HL-60 (cell line): ENCODE data around the gene ECI2.
A peak's percentile ranks its signal among the peaks of the same experiment; 100 is the strongest.

Experiments used
- DNase-seq, 2 experiments: peaks; one replicate each; pipeline ENCODE4 v3.0.0-alpha.2; 2010 to 2020; ENCODE audit warnings: low read depth in 1 of 2, low spot score in 1 of 2
- H3K27ac ChIP-seq: fragments of 250-450 bp; sonication (Bioruptor Pico); replicated peaks from 2 replicates; pipeline ENCODE4 v1.5.1; 2020; ENCODE audit warnings: mild to moderate bottlenecking, moderate library complexity
- H3K27me3 ChIP-seq: fragments of 250-450 bp; sonication (Bioruptor Pico); 2 replicates; pipeline ENCODE4 v1.5.1; 2021; ENCODE audit warnings: mild to moderate bottlenecking, moderate library complexity; ENCODE audit not compliant: insufficient read depth, poor library complexity, severe bottlenecking
- H3K4me3 ChIP-seq: replicated peaks from 2 replicates; pipeline ENCODE4 v1.5.1; 2011; ENCODE audit warnings: mild to moderate bottlenecking, control low read depth, low read length; ENCODE audit not compliant: insufficient read depth
- CTCF ChIP-seq: IDR thresholded peaks from one replicate; pipeline ENCODE4 v1.5.1; 2011; ENCODE audit warnings: low read length, control low read depth, inconsistent platforms; ENCODE audit not compliant: insufficient read depth
- GABPA ChIP-seq: IDR thresholded peaks from 2 replicates; pipeline ENCODE4 v1.6.1; 2012; ENCODE audit warnings: low read depth
- POLR2AphosphoS5 ChIP-seq: IDR thresholded peaks from 2 replicates; pipeline ENCODE4 v1.6.1; 2012; ENCODE audit warnings: low read depth
- SPI1 ChIP-seq: IDR thresholded peaks from 2 replicates; pipeline ENCODE4 v1.6.1; 2012; ENCODE audit warnings: low read depth, mild to moderate bottlenecking, borderline replicate concordance
- TF ChIP-seq, protein P1 (sequence below): IDR thresholded peaks from 2 replicates; pipeline ENCODE4 v1.6.1; 2012; ENCODE audit warnings: low read depth; ENCODE audit not compliant: insufficient replicate concordance

The ECI2 gene

GRCh38 chr6:4139272-4139671 lies 3.9 kb upstream of the ECI2 start:
- no peak for DNase-seq
- Histone ChIP-seq H3K4me3 (no peak overlapping the region), H3K27me3 (no peaks in the 10 kb centered on the region), H3K27ac (no peak overlapping the region)
- TF ChIP-seq POLR2AphosphoS5, result no peak
- no peak for TF ChIP-seq SPI1
- TF ChIP-seq GABPA, result no peak

GRCh38 chr6:4138186-4138585 lies 2.8 kb upstream of the ECI2 start:
- H3K4me3 ChIP-seq, result no peak overlapping the region
- no peaks in the 10 kb centered on the region for H3K27me3 ChIP-seq
- no peak for DNase-seq
- no peak overlapping the region for H3K27ac ChIP-seq
- TF ChIP-seq POLR2AphosphoS5 (no peak), CTCF (no peak), SPI1 (no peak), GABPA (no peak)
- TF ChIP-seq, protein P1, sequence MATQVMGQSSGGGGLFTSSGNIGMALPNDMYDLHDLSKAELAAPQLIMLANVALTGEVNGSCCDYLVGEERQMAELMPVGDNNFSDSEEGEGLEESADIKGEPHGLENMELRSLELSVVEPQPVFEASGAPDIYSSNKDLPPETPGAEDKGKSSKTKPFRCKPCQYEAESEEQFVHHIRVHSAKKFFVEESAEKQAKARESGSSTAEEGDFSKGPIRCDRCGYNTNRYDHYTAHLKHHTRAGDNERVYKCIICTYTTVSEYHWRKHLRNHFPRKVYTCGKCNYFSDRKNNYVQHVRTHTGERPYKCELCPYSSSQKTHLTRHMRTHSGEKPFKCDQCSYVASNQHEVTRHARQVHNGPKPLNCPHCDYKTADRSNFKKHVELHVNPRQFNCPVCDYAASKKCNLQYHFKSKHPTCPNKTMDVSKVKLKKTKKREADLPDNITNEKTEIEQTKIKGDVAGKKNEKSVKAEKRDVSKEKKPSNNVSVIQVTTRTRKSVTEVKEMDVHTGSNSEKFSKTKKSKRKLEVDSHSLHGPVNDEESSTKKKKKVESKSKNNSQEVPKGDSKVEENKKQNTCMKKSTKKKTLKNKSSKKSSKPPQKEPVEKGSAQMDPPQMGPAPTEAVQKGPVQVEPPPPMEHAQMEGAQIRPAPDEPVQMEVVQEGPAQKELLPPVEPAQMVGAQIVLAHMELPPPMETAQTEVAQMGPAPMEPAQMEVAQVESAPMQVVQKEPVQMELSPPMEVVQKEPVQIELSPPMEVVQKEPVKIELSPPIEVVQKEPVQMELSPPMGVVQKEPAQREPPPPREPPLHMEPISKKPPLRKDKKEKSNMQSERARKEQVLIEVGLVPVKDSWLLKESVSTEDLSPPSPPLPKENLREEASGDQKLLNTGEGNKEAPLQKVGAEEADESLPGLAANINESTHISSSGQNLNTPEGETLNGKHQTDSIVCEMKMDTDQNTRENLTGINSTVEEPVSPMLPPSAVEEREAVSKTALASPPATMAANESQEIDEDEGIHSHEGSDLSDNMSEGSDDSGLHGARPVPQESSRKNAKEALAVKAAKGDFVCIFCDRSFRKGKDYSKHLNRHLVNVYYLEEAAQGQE, result no peak

GRCh38 chr6:4136354-4136831 lies 1.0 kb upstream of the ECI2 start:
- no peak for DNase-seq
- Histone ChIP-seq H3K27ac (no peak overlapping the region), H3K4me3 (peak overlapping the region; percentile 79), H3K27me3 (no peaks in the 10 kb centered on the region)
- no peak for TF ChIP-seq CTCF
- no peak for TF ChIP-seq GABPA
- TF ChIP-seq SPI1, result no peak
- no peak for TF ChIP-seq POLR2AphosphoS5
- TF ChIP-seq, protein P1, result no peak

DNA sequence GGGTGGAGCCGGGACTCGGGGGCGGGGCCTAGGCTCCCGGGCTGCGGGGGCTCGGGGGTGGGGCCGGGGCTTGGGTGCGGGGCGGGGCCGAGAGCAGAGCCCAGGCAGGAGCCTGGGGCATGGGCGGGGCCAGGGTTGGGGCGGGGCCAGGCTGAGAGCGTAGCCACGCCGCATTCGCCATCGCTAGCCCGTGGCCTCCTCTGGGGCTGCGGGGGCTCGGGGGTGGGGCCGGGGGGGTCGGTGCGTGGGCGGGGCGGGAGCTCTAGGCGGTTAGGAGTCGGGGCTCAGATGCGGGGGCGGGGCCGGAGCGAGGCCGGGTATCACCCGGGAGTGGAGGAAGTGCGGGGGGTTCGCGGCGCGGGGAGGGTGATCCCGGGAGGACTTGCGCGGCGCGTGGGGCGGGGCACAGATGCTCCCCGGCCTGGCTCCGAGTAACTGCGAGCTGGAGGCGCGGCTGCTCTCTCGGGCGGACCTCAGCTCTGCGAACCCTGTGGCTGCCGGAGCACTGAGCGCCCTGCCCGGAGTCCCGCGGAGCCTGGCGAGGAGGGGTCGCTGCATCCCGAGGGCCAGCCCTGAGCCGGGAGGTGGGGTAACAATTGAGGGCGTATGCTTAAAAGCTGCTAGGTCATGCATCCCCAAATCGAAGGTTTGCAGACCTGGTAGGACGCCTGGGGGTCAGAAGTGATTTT lies 434 bp upstream of the ECI2 start:
- TF ChIP-seq, protein P1, result no peak
- TF ChIP-seq CTCF (no peak), SPI1 (no peak), GABPA (no peak), POLR2AphosphoS5 (no peak)
- peak overlapping the region; percentile 79 for H3K4me3 ChIP-seq
- peak; percentile 79 to 83 for DNase-seq
- H3K27me3 ChIP-seq, result no peaks in the 10 kb centered on the region
- 0 out of 2 replicates have a peak overlapping the region, but pooled peaks have one; percentile 15 for H3K27ac ChIP-seq
